CD4-positive, alpha-beta T cell treated with Interleukin-17A for 1 hour (primary cell): Measurements from ENCODE around the gene PCSK1N.
A peak's percentile ranks its signal among the peaks of the same experiment; 100 is the strongest.
"Not testable (repeated sequence)": the region's sequence is repeated elsewhere in the genome, so short reads cannot be mapped to it uniquely, and the experiment has no call there.

Experiments used
- DNase-seq: peaks from one replicate; pipeline ENCODE4 v3.0.0-alpha.2; 2020

PCSK1N gene, protein sequence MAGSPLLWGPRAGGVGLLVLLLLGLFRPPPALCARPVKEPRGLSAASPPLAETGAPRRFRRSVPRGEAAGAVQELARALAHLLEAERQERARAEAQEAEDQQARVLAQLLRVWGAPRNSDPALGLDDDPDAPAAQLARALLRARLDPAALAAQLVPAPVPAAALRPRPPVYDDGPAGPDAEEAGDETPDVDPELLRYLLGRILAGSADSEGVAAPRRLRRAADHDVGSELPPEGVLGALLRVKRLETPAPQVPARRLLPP

DNA sequence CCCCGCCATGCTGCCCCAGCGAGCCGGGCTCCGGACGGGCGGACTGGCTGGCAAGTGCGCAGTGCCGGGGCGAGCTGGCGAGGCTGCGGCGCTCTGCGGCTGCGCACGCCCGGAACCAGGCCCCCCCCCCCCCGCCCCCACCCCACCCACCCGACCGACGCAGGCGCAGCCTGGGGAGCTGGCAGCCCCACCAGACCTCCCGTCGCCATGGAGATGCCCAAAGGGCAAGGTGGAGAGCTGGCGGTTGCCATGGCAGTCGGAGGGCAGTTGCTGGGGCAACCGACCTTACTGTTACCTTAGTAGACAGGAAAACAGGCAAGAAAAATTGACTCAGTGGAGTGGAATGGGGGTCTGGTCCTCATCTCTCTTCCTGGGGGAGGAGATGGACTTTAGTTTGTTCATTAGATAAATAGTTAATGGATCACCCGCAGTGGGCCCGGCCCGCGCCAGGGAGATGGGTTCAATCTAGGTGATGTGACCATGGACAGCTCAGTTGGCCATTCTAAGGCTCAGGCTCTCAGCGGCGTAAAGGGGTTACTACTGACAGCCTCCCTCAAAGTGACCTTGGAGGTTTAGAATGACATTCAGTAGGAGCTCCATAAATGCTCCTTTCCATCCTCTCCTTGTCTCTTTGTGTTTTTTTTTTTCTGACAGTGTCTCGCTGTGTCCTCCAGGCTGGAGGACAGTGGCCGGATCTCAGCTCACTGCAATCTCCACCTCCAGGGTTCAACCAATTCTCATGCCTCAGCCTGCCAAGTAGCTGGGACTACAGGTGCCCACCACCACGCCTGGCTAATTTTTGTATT is at the start of gene PCSK1N:
TSS of gene PCSK1N (minus strand) at position 87 of the 806 bp plus-strand sequence. CDS start at position 9, 78 bp downstream.
- DNase-seq, result peak; percentile 64

DNA sequence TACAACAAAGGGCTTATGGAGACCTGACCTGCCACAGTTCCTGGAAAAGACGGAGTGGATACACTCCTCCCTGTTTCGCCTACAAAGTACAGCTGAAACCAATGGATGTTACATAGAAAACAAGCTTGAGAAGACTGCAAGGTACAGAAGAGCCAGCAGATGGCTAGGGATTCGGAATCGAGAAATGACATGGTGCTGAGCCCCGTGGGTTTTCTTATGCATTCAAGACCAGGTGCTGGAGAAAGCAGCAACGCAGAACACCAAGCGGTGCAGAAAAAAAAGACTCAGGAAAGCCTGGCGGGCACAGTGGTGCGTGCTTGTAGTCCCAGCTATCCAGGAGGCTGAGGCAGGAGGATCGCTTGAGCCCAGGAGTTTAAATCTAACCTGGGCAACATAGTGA is 48.3 kb upstream of the PCSK1N start:
- no peak for DNase-seq

DNA sequence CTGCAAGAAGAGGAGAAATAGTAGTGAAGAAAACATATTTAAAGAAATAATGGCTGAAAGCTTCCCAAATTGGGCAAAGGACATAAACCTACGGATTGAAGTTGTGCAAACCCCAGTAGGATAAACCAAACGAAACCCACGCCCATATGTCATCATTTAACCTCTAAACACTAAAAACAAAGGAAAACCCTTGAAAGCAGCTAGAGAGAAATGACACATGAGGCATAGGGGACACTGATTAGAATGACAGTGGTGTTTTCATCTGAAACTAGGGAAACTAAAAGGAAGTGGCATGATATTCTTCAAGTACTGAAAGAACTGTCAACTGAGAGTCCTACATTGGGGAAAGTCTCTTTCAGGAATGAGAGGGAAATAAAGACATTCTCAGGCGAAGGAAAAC is 41.5 kb upstream of the PCSK1N start:
- DNase-seq, result not testable (repeated sequence)

DNA sequence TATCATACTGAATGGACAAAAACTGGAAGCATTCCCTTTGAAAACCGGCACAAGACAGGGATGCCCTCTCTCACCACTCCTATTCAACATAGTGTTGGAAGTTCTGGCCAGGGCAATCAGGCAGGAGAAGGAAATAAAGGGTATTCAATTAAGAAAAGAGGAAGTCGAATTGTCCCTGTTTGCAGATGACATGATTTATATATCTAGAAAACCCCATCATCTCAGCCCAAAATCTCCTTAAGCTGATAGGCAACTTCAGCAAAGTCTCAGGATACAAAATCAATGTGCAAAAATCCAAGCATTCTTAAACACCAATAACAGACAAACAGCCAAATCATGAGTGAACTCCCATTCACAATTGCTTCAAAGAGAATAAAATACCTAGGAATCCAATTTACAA is 36.6 kb upstream of the PCSK1N start:
- not testable (repeated sequence) for DNase-seq

DNA sequence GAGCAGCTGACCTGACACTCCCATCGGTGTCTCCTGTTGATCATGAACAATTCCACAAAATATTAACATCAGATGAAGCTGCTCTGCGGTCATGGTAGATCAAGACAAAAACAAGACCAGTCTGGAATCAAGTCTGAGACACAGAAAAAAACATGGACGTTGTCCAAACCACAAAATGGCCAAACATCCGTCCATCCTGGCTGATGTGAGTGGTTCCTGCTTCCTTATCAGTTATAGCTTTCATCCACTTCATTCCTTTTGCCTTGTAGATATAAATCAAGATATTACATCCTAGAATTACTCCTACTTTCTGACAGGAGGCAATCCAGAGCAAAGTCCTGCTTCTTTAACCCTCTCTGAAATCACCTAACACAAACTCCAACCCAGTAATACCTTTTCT is 28.8 kb upstream of the PCSK1N start:
- DNase-seq, result no peak

DNA sequence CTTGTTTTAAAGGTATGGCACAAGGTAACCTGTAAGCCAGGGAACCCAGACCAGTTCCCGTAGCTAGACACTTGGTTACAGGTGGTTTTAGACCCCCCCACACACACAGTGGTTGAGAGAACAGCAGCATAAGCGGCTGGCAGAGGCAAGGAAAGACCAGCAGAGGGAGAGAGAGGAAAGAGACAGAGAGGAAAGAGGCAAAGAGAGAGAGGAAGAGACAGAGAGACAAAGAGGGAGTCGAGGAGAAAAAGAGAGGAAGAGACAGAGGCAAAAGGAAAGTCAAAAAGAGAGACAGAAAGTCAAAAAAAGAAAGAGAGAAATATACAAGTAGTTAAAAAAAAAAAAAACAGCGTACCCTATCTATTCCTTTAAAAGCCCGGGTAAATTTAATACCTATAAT is 19.5 kb upstream of the PCSK1N start:
- peak; percentile 30 for DNase-seq

DNA sequence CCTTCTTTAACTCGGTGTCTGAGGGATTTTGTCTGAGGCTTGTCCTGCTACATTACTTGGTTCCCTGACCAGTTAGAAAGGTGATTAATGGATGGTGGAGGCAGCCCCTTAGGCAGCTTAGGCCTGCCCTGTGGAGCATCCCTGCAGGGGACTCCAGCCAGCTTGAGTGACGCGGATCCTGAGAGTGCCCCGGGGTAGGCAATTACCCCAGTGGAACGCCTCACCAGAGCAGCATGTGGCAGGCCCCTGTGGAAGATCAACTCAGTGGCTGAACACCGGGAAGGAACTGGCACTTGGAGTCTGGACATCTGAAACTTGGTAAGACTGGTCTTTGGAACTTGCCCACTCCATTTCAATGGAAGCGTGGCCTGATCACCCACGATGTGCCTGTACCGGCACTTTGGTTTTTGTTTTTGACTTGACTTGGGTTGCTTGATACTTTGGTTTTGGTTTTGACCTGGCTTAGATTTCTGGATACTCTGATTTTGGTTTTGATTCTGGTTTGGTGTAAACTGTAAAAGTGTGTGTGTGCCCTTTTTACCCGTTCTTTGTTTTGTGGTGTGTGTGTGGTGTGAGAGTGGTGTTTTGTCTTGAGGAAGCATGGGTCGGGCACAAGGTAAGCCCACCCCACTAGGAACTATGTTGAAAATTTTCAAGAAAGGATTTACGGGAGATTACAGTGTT is 18.9 kb upstream of the PCSK1N start:
- not testable (repeated sequence) for DNase-seq

DNA sequence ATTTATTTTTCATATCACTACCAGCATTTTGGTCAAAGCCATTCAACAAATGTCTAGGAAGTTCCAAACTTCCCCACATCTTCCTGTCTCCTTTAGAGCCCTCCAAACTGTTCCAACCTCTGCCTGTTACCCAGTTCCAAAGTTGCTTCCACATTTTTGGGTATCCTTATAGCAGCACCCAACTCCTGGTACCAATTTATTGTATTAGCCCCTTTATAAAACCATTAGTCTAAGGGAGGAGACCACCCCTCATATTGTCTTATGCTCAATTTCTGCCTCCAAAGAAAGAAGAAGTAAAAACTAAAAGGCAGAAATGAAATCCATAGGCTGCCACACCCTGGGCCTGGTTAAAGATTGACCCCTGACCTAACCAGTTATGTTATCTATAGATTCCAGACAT is 18.1 kb upstream of the PCSK1N start:
- DNase-seq, result not testable (repeated sequence)

DNA sequence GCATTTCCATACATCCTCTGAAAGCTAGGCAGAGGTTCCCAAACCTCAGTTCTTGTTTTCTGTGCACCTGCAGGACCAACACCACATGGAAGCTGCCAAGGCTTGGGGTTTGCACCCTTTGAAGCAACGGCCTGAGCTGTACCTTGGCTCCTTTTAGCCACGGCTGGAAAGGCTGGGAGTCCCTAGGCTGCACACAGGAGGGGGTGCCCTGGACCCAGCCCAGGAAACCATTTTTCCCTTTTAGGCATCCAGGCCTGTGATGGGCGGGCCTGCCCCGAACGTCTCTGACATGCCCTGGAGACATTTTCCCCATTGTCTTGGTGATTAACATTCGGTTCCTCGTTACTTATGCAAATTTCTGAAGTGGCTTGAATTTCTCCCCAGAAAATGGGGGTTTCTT is 17.4 kb upstream of the PCSK1N start:
- no peak for DNase-seq

DNA sequence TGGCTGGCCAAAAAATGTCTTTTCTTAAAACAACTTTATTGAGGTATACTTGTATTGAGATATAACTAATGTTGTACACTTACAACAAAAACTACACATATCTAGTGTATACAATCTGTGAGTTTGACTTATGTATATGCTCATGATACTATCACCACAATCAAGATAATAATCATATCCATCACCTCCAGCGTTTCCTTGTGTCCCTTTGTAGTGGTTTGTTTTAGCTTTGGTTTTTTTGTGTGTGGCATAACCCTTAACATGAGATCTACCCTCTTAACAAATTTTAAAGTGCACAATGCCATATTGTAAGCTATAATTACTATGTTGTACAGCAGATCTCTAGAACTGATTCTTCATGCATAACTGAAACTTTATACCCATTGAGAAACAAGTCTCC is 13.4 kb upstream of the PCSK1N start:
- DNase-seq, result peak; percentile 16

DNA sequence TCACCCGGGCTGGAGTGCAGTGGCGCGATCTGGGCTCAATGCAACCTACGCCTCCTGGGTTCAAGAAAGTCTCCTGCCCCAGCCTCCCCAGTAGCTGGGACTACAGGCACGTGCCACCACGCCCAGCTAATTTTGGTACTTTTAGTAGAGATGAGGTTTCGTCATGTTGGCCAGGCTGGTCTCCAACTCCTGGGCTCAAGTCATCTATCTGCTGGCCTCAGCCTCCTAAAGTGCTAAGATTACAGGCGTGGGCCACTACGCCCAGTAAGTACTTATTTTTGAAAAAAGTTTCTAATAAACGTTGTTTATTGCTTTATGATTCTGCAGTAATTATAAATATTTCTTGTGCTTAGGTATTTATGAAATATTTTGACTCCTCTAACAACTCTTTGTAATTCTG is 4.3 kb upstream of the PCSK1N start:
- DNase-seq, result no peak

DNA sequence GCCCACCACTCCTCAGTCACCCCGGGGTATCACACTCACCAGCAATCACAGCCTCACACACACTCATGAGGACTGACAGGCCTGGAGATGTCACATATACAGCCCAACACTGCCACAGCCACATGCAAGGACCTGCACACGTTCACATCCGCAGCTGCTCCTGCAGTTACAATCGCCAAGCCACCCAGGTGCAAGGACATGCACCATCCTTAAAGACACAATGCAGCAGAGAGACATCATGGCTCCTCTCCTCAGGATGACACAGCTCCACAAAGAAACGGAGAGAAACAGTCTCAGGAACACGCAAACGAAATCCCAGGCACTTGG is 1.1 kb downstream of the PCSK1N start:
- no peak for DNase-seq

DNA sequence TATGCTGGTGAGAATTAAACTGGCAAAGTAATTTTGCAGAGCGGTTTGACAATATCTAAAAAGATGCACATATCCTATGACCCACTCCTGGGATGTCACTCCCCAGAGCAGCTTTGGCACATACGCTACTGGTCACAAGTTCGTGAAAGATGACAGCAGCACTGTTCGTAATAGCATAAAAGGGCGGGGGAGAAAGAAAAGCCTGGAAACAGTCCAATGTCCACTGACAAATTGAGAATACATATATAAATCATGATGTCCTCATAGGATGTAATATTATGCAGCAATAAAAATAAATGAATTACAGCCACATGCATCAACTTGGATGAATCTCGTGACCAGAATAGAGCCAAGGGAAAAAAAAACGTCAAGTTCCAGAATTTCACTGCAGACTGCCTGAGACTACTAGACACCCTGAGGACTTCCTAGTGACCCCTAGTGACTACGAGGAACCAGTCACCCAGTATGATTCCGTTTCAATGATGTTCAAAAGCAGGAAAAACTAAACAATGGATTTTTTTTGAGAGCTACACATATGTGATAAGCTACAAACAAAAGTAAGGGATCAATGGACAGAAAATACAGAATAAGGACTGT is 1.8 kb downstream of the PCSK1N start:
- DNase-seq, result no peak

DNA sequence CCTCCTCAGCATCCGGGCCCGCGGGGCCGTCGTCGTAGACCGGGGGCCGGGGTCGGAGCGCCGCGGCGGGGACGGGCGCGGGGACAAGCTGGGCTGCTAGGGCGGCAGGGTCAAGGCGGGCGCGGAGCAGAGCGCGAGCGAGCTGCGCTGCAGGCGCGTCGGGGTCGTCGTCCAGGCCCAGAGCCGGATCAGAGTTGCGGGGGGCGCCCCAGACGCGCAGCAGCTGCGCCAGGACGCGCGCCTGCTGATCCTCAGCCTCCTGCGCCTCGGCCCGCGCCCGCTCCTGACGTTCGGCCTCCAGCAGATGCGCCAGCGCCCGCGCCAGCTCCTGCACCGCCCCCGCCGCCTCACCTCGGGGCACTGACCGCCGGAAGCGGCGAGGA is 3.5 kb downstream of the PCSK1N start:
- no peak for DNase-seq

DNA sequence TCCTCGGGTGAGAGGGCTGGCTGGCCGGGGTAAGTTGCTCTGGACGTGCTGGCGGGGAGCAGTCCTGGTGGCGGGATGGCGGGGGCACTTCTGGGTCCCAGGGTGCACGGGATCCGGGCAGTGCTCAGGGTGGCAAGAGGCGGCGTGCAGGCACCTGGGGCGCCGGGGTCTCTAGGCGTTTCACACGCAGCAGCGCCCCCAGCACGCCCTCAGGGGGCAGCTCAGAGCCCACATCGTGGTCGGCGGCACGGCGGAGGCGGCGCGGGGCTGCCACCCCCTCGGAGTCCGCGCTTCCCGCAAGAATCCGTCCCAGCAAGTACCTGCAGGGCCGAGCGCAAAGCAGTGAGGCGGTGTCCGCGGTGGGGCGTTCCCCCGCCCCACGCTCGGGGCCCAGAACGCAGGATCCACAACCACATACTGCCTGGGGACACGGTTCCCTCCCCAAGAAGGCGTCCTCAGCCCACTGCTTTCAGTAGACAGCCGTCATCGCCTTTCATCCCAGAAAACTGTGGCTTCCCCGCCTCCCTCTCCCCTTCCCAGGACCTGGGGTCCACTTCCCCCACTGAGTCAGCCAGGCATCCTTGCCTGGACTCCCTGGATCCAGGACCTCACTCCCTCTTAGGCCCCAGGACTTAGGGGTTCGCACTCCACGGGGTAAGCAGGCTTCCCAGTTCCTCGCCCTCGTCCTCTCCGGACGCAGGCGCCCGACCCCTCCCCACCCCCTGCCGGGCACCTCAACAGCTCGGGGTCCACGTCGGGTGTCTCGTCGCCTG is 4.1 kb downstream of the PCSK1N start:
- no peak for DNase-seq

DNA sequence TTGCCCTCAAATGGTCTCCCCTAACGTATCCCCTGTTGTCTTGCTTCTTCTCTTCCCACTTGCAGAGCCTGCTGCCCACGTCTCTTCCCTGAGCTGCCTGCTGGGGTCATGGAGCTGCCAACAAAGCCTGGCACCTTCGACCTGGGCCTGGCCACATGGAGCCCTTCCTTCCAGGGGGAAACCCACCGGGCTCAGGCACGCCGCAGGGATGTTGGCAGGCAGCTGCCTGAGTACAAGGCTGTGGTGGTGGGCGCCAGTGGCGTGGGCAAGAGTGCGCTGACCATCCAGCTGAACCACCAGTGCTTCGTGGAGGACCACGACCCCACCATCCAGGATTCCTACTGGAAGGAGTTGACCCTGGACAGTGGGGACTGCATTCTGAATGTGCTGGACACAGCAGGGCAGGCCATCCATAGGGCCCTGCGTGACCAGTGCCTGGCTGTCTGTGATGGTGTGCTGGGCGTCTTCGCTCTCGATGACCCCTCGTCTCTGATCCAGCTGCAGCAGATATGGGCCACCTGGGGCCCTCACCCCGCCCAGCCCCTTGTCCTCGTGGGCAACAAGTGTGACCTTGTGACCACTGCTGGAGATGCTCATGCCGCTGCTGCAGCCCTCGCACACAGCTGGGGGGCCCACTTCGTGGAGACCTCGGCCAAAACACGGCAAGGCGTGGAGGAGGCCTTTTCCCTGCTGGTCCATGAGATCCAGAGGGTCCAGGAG is 6.2 kb downstream of the PCSK1N start:
- no peak for DNase-seq

DNA sequence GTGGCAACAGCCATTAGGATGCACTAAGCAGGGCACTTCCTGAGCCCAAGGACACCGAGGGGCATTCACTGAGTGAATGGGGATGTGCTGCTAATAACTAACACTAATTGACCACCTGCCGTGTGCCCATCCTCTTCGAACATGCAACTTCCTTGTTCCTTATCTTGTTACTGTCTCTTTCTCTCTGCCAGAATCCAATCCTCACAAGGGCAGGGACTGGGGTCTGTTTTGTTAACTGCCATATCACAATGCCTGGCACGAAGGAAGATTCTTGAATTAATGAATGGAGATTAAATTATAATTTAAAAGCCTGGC is 7.8 kb downstream of the PCSK1N start:
- no peak for DNase-seq

DNA sequence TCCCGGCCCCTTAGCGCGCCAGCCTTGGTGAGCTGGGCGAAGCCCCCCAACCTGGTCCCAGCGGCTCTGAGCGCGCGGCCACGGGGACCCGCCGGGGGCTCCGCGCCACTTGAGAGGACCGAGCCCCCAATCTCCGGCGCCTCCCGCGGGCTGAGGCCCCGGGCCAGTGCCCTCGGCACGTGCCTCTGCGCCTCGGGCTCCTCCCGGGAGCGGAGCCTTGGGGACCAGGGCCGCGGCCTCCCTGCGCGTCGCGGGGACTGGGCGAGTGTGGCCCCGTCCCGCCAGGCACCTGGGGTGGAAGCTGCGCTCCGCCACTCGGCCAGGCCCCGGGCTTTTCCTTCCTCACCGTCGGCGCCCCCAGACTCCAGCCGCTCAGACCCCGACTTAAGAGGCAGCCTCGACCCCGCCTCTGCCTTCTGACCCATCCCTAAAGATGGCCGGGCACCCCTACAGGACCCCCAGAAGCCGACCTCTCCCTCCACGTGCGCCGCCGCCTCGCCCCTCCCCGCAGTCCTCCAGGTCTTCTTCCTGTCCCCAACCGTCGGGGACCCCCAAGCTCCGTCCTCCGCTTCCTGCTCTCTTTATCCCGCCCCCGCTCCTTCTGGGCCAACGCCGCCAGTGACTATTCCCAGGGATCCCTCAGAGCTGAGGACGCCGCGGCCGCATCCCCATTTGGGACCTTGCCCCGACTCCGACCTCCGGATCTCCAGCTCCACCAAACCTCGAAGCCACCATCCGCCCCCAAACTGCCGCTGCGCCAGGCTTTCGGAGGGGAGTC is 8.3 kb downstream of the PCSK1N start:
- no peak for DNase-seq

DNA sequence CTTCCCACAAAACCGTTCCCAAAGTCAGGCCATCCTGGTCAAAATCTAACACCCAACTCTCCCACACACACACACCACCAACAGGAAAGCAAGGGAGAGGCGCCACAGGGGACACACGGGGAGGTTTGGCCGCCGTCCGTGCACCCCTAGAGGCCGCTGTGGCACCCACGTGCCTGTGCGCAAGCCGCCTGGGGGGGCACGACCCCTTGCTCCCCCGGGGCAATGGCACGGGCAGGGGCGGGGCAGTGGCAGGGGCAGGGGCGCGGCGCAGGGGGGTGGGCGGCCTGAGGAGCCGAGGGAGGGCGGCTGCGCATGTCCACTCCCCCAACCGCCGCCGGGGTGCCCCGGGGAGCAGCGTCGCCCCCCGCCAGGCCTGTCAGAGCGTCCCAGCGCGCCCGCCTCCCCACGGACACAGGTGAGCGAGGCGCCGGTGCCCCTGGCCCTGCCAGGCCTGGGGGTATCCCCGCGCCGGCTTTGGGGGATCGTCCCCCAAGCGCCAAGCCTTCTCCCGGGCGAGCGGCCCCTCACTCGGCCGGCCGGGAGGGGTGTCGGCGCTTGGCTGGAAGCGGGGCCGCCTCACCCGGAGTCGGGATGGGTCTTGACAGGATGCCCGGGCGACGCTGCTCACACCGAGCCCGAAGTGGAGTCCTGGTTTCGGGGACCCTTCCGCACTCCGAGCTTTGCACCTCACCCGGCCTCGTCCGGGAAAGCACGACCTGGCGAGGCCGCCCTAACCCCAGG is 9.1 kb downstream of the PCSK1N start, which contains the start of gene ERAS:
TSS of gene ERAS (plus strand) at position 379 of the 741 bp plus-strand sequence. CDS start 2,611 bp downstream, outside the sequence.
- no peak for DNase-seq

DNA sequence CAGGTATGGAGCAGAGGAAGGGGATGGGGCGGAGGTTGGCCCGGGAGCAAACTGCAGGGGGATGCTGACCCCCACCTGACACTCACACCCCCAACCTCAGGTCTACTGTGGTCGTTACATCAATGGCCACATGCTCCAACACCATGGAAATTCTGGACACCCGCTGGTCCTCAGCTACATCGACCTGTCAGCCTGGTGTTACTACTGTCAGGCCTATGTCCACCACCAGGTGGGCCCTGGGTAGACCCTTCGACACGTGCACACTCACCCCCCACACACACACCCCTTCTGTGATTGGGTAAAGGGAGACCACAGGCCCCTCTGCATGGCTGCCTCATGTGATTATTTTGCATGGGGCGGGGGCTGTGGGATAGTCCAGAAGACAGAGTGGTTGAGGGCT is 11.3 kb downstream of the PCSK1N start:
- no peak for DNase-seq

DNA sequence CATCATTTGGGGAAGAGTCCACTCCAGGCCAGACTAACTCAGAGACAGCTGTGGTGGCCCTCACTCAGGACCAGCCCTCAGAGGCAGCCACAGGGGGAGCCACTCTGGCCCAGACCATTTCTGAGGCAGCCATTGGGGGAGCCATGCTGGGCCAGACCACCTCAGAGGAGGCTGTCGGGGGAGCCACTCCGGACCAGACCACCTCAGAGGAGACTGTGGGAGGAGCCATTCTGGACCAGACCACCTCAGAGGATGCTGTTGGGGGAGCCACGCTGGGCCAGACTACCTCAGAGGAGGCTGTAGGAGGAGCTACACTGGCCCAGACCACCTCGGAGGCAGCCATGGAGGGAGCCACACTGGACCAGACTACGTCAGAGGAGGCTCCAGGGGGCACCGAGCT is 12.4 kb downstream of the PCSK1N start:
- DNase-seq, result no peak
